Measurements from ENCODE around the gene AHSG.
"Not testable (repeated sequence)": the region's sequence is repeated elsewhere in the genome, so short reads cannot be mapped to it uniquely, and the experiment has no call there.

AHSG gene

GRCh38 chr3:186612721-186613636, at the start of gene AHSG:
TSS of gene AHSG (plus strand) at chr3:186613060. CDS start at chr3:186613142, 82 bp downstream.
- DNase-seq (ENCODE audit: low read depth in 4 of 4, low spot score in 1 of 4) = no peak

GRCh38 chr3:186564586-186564985, 48.3 kb upstream of the AHSG start:
- no peak for DNase-seq (ENCODE audit: low read depth in 4 of 4, low spot score in 1 of 4)

GRCh38 chr3:186566772-186567071, 46.1 kb upstream of the AHSG start:
- DNase-seq (ENCODE audit: low read depth in 4 of 4, low spot score in 1 of 4) = no peak

GRCh38 chr3:186567072-186567921, 45.6 kb upstream of the AHSG start, which contains the start of gene TBCCD1:
TSS of gene TBCCD1 (minus strand) at chr3:186567339. CDS start at chr3:186564329, 3,010 bp downstream.
- peak; percentile 76 to 96 (median 89) for DNase-seq (ENCODE audit: low read depth in 4 of 4, low spot score in 1 of 4)

- DNase-seq (ENCODE audit: low read depth in 4 of 4, low spot score in 1 of 4) = not testable (repeated sequence)
Measured at GRCh38 chr3:186569361-186569760, 43.5 kb upstream of the AHSG start.

- DNase-seq (ENCODE audit: low read depth in 4 of 4, low spot score in 1 of 4) = no peak
Measured at GRCh38 chr3:186569779-186570095, 43.1 kb upstream of the AHSG start.

- DNase-seq (ENCODE audit: low read depth in 4 of 4, low spot score in 1 of 4) = peak; percentile 90 to 98 (median 96)
Measured at GRCh38 chr3:186570096-186570940, 42.5 kb upstream of the AHSG start, which contains the start of gene DNAJB11. TSS of gene DNAJB11 (plus strand) at chr3:186570720. CDS start at chr3:186570898, 178 bp downstream.

GRCh38 chr3:186570941-186571643, 41.8 kb upstream of the AHSG start:
- DNase-seq (ENCODE audit: low read depth in 4 of 4, low spot score in 1 of 4) = no peak

- no peak for DNase-seq (ENCODE audit: low read depth in 4 of 4, low spot score in 1 of 4)
Measured at GRCh38 chr3:186571644-186572013, 41.2 kb upstream of the AHSG start.

- no peak for DNase-seq (ENCODE audit: low read depth in 4 of 4, low spot score in 1 of 4)
Measured at GRCh38 chr3:186577521-186577920, 35.3 kb upstream of the AHSG start.

GRCh38 chr3:186580785-186581184, 32.1 kb upstream of the AHSG start:
- no peak for DNase-seq (ENCODE audit: low read depth in 4 of 4, low spot score in 1 of 4)

- no peak for DNase-seq (ENCODE audit: low read depth in 4 of 4, low spot score in 1 of 4)
Measured at GRCh38 chr3:186582541-186582940, 30.3 kb upstream of the AHSG start.

GRCh38 chr3:186583831-186584230, 29.0 kb upstream of the AHSG start:
- no peak for DNase-seq (ENCODE audit: low read depth in 4 of 4, low spot score in 1 of 4)

GRCh38 chr3:186586245-186586644, 26.6 kb upstream of the AHSG start:
- not testable (repeated sequence) for DNase-seq (ENCODE audit: low read depth in 4 of 4, low spot score in 1 of 4)

- no peak for DNase-seq (ENCODE audit: low read depth in 4 of 4, low spot score in 1 of 4)
Measured at GRCh38 chr3:186587183-186587582, 25.7 kb upstream of the AHSG start.

GRCh38 chr3:186588632-186589031, 24.2 kb upstream of the AHSG start:
- no peak for DNase-seq (ENCODE audit: low read depth in 4 of 4, low spot score in 1 of 4)

GRCh38 chr3:186589121-186589520, 23.7 kb upstream of the AHSG start:
- DNase-seq (ENCODE audit: low read depth in 4 of 4, low spot score in 1 of 4) = no peak

GRCh38 chr3:186589856-186590579, 22.8 kb upstream of the AHSG start:
- DNase-seq (ENCODE audit: low read depth in 4 of 4, low spot score in 1 of 4) = no peak

- DNase-seq (ENCODE audit: low read depth in 4 of 4, low spot score in 1 of 4) = no peak
Measured at GRCh38 chr3:186590580-186591295, 22.1 kb upstream of the AHSG start.

Data from stimulated activated CD4-positive, alpha-beta T cell treated with anti-CD3 and anti-CD28 coated beads, Interleukin-1b, Interleukin-23, amount 100 ng/mL, for 24 hours (primary cell).